ENCODE results near the gene FLT4. TPM values are rescaled to one million over a fixed set of nuclear protein-coding genes. Genes with fewer than 3 reads are reported as not detected.

Gene FLT4
- total RNA-seq, 6 experiments from 2014 or later, result 5.3 to 15.1 (median 8.0) TPM

- H3K27me3 ChIP-seq, result no peaks in the 10 kb centered on the region
- H3K27ac ChIP-seq, result no peak overlapping the region
- TF ChIP-seq CTCF (IDR thresholded peaks at IDR 0.05) (no peak), POLR2A (IDR thresholded peaks at IDR 0.05) (no peak)
- H3K4me1 ChIP-seq, result no peaks in the 10 kb centered on the region
- H3K4me3 ChIP-seq, result no peak overlapping the region
- H3K9me3 ChIP-seq, result no peaks in the 10 kb centered on the region
- WGBS (ENCODE audit: insufficient coverage, low coverage, low lambda C conversion rate, missing lambda C conversion rate), result 68% methylated on average over 7 of the region's 15 CpGs
- no peak for ATAC-seq
- no peaks in the 10 kb centered on the region for H3K36me3 ChIP-seq
- intact Hi-C loops (cut with DNase I), result no loop called here
- DNase-seq, result no peak
These were observed 36.7 kb downstream of the FLT4 start for GRCh38 chr5:180612683-180613082.

- H3K9me3 ChIP-seq, result no peaks in the 10 kb centered on the region
- no peak for TF ChIP-seq POLR2A (IDR thresholded peaks at IDR 0.05)
- DNase-seq (no peak), ATAC-seq (peak in 2 of 4 donors; percentile 4 to 13)
- whole genome bisulfite sequencing (ENCODE audit: insufficient coverage, low coverage, low lambda C conversion rate, missing lambda C conversion rate), result 76% methylated on average over 16 of the region's 30 CpGs
- no peak overlapping the region for H3K27ac ChIP-seq
- no peaks in the 10 kb centered on the region for H3K27me3 ChIP-seq
- H3K36me3 ChIP-seq, result no peaks in the 10 kb centered on the region
- H3K4me3 ChIP-seq, result no peak overlapping the region
- intact Hi-C loops (cut with DNase I), result no loop called here
- H3K4me1 ChIP-seq, result no peaks in the 10 kb centered on the region
These were observed 38.1 kb downstream of the FLT4 start for GRCh38 chr5:180611140-180611850.

GRCh38 chr5:180609817-180610550 lies 39.4 kb downstream of the FLT4 start:
- Histone ChIP-seq H3K4me3 (no peak overlapping the region), H3K9me3 (no peaks in the 10 kb centered on the region), H3K4me1 (no peaks in the 10 kb centered on the region), H3K27ac (no peak overlapping the region), H3K27me3 (no peaks in the 10 kb centered on the region), H3K36me3 (no peaks in the 10 kb centered on the region)
- intact Hi-C loops (cut with DNase I), result no loop called here
- ATAC-seq (no peak), DNase-seq (no peak)
- WGBS (ENCODE audit: insufficient coverage, low coverage, low lambda C conversion rate, missing lambda C conversion rate), result 35% methylated on average over 2 of the region's 23 CpGs
- TF ChIP-seq POLR2A (IDR thresholded peaks at IDR 0.05), result no peak
- TF ChIP-seq CTCF (IDR thresholded peaks at IDR 0.05), result no peak

- H3K36me3 ChIP-seq, result no peaks in the 10 kb centered on the region
- H3K9me3 ChIP-seq, result no peaks in the 10 kb centered on the region
- no peaks in the 10 kb centered on the region for H3K4me1 ChIP-seq
- no peak overlapping the region for H3K27ac ChIP-seq
- DNase-seq (no peak), ATAC-seq (no peak)
- WGBS (ENCODE audit: insufficient coverage, low coverage, low lambda C conversion rate, missing lambda C conversion rate), result 73% methylated on average over 4 of the region's 15 CpGs
- TF ChIP-seq CTCF (IDR thresholded peaks at IDR 0.05) (no peak), POLR2A (IDR thresholded peaks at IDR 0.05) (no peak)
- H3K4me3 ChIP-seq, result no peak overlapping the region
- H3K27me3 ChIP-seq, result no peaks in the 10 kb centered on the region
- intact Hi-C loops (cut with DNase I), result no loop called here
These were observed 40.0 kb downstream of the FLT4 start for GRCh38 chr5:180609386-180609785.

All from right lobe of liver (tissue), 6 donors.